ENCODE data around the gene UBL4B.

UBL4B gene

GRCh38 chr1:110067893-110068645 lies 44.2 kb upstream of the UBL4B start:
- TF ChIP-seq CTCF (IDR thresholded peaks at IDR 0.05; ENCODE audit: control insufficient read depth, insufficient read depth, low read depth, low read length, missing control alignments): no peak
- H3K4me3 ChIP-seq (ENCODE audit: control insufficient read depth, low read depth, low read length): no peak overlapping the region
- DNase-seq (ENCODE audit: low read depth): no peak

- no peak overlapping the region for H3K4me3 ChIP-seq (ENCODE audit: control insufficient read depth, low read depth, low read length)
- DNase-seq (ENCODE audit: low read depth): no peak
- no peak for TF ChIP-seq CTCF (IDR thresholded peaks at IDR 0.05; ENCODE audit: control insufficient read depth, insufficient read depth, low read depth, low read length, missing control alignments)
Measured at GRCh38 chr1:110068646-110069403, 43.4 kb upstream of the UBL4B start.

DNA sequence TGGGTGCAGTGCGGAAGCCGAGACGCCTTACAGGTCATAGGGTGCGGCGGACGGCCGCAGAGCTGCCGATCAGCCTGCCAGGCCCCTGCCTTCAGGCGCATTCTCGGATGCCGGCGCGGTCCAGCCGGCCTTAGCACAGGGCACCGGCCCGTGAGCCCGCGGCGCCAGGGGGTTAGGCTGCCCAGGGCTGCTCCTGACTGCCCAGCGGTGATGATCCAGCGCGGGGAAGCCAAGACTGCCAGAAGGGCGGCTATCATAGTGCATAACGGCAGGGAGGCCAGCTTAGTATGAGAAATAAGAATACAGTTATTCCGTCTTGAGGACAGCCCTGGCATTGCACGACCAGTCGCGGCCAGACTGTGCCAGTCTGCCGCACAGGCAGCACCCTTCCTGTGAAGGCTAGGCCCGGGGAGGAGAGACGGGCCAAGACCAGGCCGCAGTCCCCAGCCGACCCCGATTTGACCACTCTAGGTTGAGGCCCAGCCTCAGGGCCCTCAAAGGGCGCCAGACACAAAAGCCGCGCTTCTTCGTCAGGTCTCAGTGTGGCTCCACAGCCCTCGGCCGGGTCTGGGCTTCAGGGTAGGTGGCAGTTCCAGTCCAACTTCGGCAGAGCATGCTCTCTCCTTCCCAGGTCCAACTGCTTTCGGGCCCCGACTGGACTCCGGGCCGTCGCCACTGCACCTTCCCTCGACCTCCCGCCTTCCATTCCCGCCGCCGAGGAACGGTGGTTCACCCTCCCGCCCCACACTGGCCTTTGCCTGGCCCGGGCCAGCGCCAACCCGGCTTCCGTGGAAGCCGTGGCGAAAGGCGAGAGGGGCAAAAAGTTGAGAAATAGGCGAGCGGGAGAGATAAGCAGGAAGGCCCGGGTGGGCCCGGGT lies 42.6 kb upstream of the UBL4B start:
- no peak for DNase-seq (ENCODE audit: low read depth)
- no peak overlapping the region for H3K4me3 ChIP-seq (ENCODE audit: control insufficient read depth, low read depth, low read length)
- TF ChIP-seq CTCF (IDR thresholded peaks at IDR 0.05; ENCODE audit: control insufficient read depth, insufficient read depth, low read depth, low read length, missing control alignments): no peak

DNA sequence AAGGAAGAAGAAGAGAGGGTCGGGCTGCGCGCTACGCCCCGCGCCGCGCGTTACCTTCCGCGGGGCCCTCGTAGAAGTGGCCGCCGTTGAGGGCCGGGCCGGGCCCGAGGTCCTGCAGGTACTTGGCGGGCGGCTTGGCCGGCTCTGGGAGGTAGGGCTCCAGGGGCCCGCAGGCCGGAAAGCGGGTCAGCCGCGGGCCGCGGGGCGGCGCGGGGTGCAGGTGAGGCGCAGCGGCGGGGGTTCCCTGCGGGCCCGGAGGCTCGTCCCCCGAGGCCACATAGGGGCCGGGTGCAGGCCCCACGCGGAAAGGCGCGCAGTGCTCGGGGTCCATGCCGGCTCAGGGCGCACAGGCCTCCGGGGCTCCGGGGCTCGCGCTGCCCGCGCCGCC lies 42.0 kb upstream of the UBL4B start:
- H3K4me3 ChIP-seq (ENCODE audit: control insufficient read depth, low read depth, low read length): no peak overlapping the region
- TF ChIP-seq CTCF (IDR thresholded peaks at IDR 0.05; ENCODE audit: control insufficient read depth, insufficient read depth, low read depth, low read length, missing control alignments): no peak
- no peak for DNase-seq (ENCODE audit: low read depth)

GRCh38 chr1:110070671-110071242 lies 41.5 kb upstream of the UBL4B start, which contains the start of gene ALX3:
TSS of gene ALX3 (minus strand) at chr1:110070672. CDS start at chr1:110070612, 60 bp downstream.
- DNase-seq (ENCODE audit: low read depth): no peak
- TF ChIP-seq CTCF (IDR thresholded peaks at IDR 0.05; ENCODE audit: control insufficient read depth, insufficient read depth, low read depth, low read length, missing control alignments): no peak
- no peak within 1 kb of the TSS for H3K4me3 ChIP-seq (ENCODE audit: control insufficient read depth, low read depth, low read length)

DNA sequence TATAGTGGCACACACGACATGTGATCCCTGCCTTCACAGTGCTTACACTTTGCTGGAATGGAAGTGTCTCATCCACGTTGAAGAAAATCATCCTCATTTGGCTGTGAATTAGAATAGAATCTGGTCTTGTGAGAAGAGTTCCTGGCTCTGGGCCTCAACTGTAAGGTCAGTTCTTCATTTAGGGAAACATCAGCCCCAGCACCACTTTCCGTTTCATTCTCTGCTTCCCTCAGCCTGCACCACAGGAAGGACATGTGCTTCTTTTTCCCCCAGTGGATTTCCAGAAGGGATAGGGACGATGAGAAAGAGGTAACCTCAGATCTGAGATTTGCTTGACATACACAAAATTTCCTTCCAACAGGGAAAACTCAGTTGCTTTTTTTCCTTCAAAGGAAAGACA lies 38.1 kb upstream of the UBL4B start:
- no peak for DNase-seq (ENCODE audit: low read depth)
- TF ChIP-seq CTCF (IDR thresholded peaks at IDR 0.05; ENCODE audit: control insufficient read depth, insufficient read depth, low read depth, low read length, missing control alignments): no peak
- no peak overlapping the region for H3K4me3 ChIP-seq (ENCODE audit: control insufficient read depth, low read depth, low read length)
